SK-N-SH (cell line): ENCODE data around the gene CPLANE1.

ENCODE experiments used
- EP300 ChIP-seq, 2 experiments: IDR thresholded peaks; 2 replicates each; pipeline versions ENCODE4 v1.4.0 to v1.6.1; 2012; ENCODE audit warnings: borderline replicate concordance in 1 of 2, low read depth in 1 of 2, low read length in 1 of 2
- POLR2AphosphoS5 ChIP-seq: IDR thresholded peaks from 2 replicates; pipeline ENCODE4 v1.6.1; 2012; ENCODE audit warnings: low read depth, low read length
- RAD21 ChIP-seq: IDR thresholded peaks from 2 replicates; pipeline ENCODE4 v1.6.1; 2012; ENCODE audit warnings: mild to moderate bottlenecking, low read length
- TEAD4 ChIP-seq: IDR thresholded peaks from 2 replicates; pipeline ENCODE4 v1.4.0; 2012; ENCODE audit warnings: mild to moderate bottlenecking, borderline replicate concordance; ENCODE audit not compliant: insufficient read depth
- YY1 ChIP-seq: IDR thresholded peaks from 2 replicates; pipeline ENCODE4 v1.4.0; 2012; ENCODE audit warnings: low read depth, mild to moderate bottlenecking
- TF ChIP-seq, protein P1 (sequence below): IDR thresholded peaks from 2 replicates; pipeline ENCODE4 v1.4.0; 2012; ENCODE audit warnings: low read depth, borderline replicate concordance
- TF ChIP-seq, protein P2 (sequence below): fragments of 200-600 bp; sonication (generic); IDR thresholded peaks from 2 replicates; pipeline ENCODE4 v1.6.1; 2017; ENCODE audit warnings: antibody characterized with exemption, mild to moderate bottlenecking, moderate library complexity
- TF ChIP-seq, protein P3 (sequence below): fragments of 150-350 bp; IDR thresholded peaks from 2 replicates; pipeline ENCODE4 v1.6.1; 2016; ENCODE audit warnings: mild to moderate bottlenecking, low read depth, low read length
- TF ChIP-seq, protein P4 (sequence below): fragments of 150-350 bp; IDR thresholded peaks from 2 replicates; pipeline ENCODE4 v1.6.1; 2017; ENCODE audit warnings: antibody characterized with exemption, low read length, low read depth, borderline replicate concordance
- TF ChIP-seq, protein P5 (sequence below): IDR thresholded peaks from 2 replicates; pipeline ENCODE4; 2012

DNA sequence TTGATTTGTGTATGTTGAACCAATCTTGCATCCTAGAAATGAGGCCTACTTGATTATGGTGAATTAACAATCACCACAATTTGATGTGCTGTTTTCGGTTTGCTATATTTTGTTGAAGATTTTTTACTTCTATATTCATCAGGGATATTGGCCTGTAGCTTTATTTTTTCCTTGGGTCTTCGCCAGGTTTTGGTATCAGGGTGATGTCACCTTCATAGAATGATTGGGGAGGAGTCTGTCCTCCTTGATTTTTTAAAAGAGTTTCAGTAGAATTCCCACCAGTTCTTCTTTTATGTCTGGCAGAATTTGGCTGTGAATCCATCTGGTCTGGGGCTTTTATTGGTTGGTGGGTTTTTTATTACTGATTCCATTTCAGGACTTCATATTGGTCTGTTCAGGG lies 115.2 kb downstream of the CPLANE1 start:
- TF ChIP-seq, protein P1, sequence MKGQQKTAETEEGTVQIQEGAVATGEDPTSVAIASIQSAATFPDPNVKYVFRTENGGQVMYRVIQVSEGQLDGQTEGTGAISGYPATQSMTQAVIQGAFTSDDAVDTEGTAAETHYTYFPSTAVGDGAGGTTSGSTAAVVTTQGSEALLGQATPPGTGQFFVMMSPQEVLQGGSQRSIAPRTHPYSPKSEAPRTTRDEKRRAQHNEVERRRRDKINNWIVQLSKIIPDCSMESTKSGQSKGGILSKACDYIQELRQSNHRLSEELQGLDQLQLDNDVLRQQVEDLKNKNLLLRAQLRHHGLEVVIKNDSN: no peak
- TF ChIP-seq TEAD4: no peak
- no peak for TF ChIP-seq EP300 (IDR thresholded peaks at IDR 0.05; ENCODE audit: borderline replicate concordance in 1 of 2, low read depth in 1 of 2, low read length in 1 of 2)
- TF ChIP-seq YY1: no peak
- TF ChIP-seq, protein P2, sequence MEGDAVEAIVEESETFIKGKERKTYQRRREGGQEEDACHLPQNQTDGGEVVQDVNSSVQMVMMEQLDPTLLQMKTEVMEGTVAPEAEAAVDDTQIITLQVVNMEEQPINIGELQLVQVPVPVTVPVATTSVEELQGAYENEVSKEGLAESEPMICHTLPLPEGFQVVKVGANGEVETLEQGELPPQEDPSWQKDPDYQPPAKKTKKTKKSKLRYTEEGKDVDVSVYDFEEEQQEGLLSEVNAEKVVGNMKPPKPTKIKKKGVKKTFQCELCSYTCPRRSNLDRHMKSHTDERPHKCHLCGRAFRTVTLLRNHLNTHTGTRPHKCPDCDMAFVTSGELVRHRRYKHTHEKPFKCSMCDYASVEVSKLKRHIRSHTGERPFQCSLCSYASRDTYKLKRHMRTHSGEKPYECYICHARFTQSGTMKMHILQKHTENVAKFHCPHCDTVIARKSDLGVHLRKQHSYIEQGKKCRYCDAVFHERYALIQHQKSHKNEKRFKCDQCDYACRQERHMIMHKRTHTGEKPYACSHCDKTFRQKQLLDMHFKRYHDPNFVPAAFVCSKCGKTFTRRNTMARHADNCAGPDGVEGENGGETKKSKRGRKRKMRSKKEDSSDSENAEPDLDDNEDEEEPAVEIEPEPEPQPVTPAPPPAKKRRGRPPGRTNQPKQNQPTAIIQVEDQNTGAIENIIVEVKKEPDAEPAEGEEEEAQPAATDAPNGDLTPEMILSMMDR: no peak
- no peak for TF ChIP-seq POLR2AphosphoS5
- no peak for TF ChIP-seq RAD21
- TF ChIP-seq, protein P3, sequence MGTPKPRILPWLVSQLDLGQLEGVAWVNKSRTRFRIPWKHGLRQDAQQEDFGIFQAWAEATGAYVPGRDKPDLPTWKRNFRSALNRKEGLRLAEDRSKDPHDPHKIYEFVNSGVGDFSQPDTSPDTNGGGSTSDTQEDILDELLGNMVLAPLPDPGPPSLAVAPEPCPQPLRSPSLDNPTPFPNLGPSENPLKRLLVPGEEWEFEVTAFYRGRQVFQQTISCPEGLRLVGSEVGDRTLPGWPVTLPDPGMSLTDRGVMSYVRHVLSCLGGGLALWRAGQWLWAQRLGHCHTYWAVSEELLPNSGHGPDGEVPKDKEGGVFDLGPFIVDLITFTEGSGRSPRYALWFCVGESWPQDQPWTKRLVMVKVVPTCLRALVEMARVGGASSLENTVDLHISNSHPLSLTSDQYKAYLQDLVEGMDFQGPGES: no peak
- TF ChIP-seq, protein P4, sequence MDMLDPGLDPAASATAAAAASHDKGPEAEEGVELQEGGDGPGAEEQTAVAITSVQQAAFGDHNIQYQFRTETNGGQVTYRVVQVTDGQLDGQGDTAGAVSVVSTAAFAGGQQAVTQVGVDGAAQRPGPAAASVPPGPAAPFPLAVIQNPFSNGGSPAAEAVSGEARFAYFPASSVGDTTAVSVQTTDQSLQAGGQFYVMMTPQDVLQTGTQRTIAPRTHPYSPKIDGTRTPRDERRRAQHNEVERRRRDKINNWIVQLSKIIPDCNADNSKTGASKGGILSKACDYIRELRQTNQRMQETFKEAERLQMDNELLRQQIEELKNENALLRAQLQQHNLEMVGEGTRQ: no peak
- TF ChIP-seq, protein P5, sequence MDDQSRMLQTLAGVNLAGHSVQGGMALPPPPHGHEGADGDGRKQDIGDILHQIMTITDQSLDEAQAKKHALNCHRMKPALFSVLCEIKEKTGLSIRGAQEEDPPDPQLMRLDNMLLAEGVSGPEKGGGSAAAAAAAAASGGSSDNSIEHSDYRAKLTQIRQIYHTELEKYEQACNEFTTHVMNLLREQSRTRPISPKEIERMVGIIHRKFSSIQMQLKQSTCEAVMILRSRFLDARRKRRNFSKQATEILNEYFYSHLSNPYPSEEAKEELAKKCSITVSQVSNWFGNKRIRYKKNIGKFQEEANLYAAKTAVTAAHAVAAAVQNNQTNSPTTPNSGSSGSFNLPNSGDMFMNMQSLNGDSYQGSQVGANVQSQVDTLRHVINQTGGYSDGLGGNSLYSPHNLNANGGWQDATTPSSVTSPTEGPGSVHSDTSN: no peak
